ENCODE results near the gene KIAA0930.

DNA sequence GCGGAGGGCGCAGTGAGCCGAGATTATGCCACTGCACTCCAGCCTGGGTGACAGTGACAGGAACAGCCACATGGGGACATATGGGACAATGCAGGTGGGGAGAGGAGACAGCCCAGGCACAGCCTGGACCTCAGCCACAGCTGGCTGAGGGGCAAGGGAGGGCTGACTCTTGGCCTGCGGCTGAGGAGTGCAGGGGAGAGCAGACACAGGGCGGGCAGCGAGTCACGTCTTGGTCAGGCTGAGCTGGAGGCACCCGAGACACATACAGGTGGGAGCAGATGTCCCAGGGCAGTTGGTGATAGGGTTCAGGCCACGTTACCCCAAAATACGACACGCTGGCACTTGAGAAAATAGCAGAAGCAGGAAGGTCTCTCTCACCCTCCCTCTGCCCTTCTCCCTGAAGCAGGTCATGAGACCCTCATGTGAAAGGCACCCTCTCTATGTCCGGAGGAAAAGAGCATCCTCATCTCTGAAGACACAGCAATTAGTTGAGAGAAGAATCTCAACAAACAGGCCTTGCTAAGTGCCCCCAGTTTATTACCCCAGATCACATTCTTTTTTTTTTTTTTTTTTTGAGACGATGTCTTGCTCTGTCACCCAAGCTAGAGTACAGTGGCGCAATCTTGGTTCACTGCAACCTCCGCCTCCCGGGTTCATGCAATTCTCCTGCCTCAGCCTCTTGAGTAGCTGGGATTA, 10.5 kb downstream of the KIAA0930 start:
- no peak for TF ChIP-seq POLR2A (IDR thresholded peaks at IDR 0.05; ENCODE audit: low read length)
- no peak for TF ChIP-seq GATA1 (IDR thresholded peaks at IDR 0.05; ENCODE audit: low read depth, low read length)

Data from erythroblast (primary cell).